Activated CD8-positive, alpha-beta memory T cell treated with anti-CD3 and anti-CD28 coated beads, Interleukin-2, amount 50 U/mL, for 4 hours (primary cell): Measurements from ENCODE around the gene SLC34A3.
A peak's percentile ranks its signal among the peaks of the same experiment; 100 is the strongest.

Source experiments
- DNase-seq: peaks from one replicate; pipeline ENCODE4 v3.0.0-alpha.2; 2020

The SLC34A3 gene

DNA sequence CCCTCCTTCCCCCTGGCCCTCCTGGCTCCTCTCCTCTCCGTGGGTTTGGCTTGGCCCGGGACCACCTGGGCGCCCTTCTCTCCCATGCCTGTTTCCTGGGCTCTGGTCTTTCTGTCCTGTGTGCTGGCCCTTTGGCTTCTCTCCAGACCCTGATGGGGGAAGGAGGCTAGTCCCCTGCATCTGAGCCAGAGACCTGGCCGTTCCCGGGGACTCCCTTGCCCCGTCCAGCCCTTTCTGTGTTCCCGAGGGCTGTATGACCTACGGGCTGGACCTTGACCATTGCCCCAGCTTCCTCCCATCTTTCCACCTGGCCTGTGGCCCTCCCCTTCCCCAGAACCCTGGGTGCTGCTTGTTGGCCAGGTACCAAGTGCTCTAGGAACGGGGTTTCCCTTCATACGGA, 32.8 kb downstream of the SLC34A3 start:
- DNase-seq = no peak

GRCh38 chr9:137264067-137264466, 33.4 kb downstream of the SLC34A3 start:
- no peak for DNase-seq

GRCh38 chr9:137265496-137266161, 34.9 kb downstream of the SLC34A3 start:
- no peak for DNase-seq

DNA sequence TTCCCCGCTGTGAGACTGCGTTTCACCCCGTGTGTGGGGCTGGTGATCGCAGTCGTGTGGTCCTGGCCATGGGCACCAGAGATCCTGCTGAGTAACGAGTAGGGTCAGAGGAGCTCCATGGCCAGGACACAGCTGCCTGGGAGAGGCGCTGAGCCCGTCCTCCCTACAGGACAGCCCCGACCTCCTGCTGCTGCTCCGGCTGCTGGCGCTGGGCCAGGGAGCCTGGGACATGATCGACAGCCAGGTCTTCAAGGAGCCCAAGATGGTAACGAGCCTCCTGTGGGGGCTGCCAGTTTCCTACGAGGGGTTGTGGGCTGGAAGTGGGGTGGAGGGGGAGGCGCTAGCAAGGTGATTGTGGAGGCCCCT, 35.4 kb downstream of the SLC34A3 start:
- DNase-seq = no peak

GRCh38 chr9:137266585-137267453, 36.1 kb downstream of the SLC34A3 start:
- peak; percentile 15 for DNase-seq

DNA sequence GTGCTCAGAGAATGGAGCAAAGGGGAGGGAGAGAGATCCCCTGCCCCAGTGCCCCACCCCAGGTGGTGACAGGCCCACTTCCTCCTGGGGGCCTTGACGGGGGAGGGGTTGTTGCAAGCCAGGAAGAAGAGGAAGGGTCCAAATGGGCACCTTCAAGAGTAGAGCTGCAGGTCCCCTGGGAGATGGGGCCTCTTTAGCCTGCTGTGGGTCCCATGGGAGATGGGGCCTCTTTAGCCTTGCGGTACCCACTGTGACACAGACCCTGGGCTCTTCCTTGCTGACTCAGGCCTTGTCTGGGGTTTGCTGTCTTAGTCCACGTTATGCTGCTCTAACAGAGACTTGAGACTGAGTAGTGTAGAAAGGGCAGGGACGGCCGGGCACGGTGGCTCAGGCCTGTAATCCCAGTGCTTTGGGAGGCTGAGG, 37.2 kb downstream of the SLC34A3 start:
- no peak for DNase-seq

DNA sequence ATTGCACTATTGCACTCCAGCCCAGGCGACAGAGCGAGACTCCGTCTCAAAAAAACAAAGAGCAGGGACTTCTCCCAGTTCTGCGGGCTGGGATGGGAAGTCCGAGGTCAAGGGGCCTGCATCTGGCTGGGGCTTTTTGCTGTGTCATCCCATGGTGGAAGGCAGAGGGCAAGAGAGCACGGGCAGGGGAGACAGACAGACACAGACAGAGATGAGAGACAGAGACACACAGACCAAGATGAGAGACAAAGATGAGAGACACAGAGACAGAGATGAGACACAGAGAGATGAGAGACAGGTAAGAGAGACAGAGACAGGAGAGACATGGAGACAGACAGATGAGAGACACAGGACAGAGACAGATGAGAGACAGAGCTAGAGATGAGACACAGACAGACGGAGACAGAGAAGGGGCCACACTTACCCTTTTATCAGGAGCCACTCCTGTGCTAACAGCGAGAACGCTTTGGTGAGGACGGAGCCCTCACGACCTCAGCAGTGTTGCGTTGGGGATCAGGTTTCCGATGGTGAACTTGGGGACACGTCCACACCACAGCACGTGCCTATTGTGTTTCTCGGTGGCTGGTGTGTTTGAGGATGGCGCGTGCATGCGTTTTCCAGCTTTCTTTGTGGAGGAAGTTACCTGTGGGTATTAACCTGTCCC, 38.0 kb downstream of the SLC34A3 start:
- no peak for DNase-seq

GRCh38 chr9:137269231-137269772, 38.6 kb downstream of the SLC34A3 start:
- no peak for DNase-seq

DNA sequence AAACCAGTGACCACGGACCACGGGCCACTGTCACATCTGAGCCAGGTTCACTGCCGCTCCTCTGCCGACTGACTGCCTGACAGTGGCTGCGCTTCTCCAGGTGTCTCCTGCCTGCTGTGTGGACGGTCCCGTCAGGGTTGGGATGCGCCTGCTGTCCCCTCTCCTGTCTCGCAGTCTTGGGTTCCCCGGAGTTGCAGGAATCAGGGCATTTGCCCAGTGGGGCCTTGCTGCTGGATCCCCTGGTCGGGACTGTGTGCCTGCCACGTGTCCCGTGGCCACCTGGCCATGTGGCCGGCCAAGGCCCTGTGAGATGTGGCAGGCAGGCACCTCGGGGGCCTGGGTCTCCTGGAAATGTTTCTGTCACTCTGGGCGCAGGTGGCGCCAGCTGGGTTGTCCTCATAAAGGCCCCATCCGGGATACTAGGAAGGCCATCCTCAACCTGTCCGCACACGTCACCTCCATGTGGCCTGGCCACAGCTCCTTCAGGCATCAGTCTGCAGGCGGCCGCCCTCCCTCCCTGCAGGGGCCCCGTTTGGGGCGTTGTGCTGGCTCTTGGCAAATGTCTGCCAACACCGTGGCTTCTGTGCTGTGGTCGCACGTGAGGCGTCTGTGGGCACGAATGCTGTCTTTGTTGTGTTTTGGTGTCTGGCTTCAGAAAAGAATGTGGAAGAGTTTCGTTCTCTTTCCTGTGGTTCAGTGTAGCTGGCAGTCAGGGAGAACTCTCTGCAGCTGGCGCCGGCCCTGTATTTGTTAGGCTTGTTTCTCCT, 40.4 kb downstream of the SLC34A3 start:
- no peak for DNase-seq

DNA sequence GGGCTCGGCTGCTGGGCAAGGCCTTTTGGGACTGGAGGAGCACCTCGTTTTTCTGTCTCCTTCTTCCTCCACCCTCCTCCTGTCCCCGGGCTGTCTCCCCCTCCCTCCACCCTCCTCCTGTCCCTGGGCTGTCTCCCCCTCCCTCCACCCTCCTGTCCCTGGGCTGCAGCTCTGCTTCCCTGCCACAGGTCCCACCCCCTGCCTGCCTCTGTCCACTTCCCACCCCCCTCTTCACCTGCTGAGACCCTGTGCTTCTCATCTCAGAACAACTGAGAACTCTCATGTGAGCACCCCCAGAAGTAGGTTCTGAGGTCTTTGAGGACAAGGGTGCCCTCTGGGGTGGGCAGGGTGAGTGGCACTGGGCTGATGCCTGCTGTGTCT, 41.0 kb downstream of the SLC34A3 start:
- no peak for DNase-seq

- DNase-seq = no peak
Observed at GRCh38 chr9:137272241-137273094, 41.8 kb downstream of the SLC34A3 start.

- no peak for DNase-seq
Observed at GRCh38 chr9:137273095-137273490, 42.4 kb downstream of the SLC34A3 start.

GRCh38 chr9:137273611-137274320, 43.1 kb downstream of the SLC34A3 start:
- DNase-seq = no peak

DNA sequence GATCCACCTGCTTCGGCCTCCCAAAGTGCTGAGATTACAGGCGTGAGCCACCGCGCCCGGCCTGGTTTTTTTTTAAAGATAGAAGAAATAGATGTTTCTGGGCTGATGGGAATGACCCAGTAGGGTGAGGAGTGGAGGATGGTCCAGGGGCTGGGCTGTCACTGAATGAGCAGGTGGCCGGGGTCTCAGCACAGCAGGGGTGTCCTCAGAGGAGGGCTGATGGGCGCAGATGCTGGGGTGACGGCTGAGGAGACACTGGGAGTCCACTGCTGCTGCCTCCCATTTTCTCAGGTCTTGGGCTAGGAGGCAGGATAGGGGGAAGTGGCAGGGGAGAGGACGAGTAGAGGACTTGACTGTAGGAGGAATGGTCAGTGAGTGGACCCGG, 44.5 kb downstream of the SLC34A3 start:
- DNase-seq = no peak

GRCh38 chr9:137275588-137276472, 45.1 kb downstream of the SLC34A3 start:
- DNase-seq = no peak

GRCh38 chr9:137276473-137277328, 46.0 kb downstream of the SLC34A3 start:
- DNase-seq = no peak

- no peak for DNase-seq
Observed at GRCh38 chr9:137277329-137278041, 46.8 kb downstream of the SLC34A3 start, which contains the start of gene TOR4A. TSS of gene TOR4A (plus strand) at chr9:137277726. CDS start at chr9:137278690, 964 bp downstream.

GRCh38 chr9:137278061-137278701, 47.5 kb downstream of the SLC34A3 start:
- DNase-seq = no peak
